Lower leg skin (tissue), 3 donors: ENCODE data around the gene RFX5.

Experiments used
- CTCF ChIP-seq, 3 donors: fragments of 450-650 bp; IDR thresholded peaks; one replicate each; pipeline ENCODE4 v1.5.1; 2016; ENCODE audit warnings: antibody characterized with exemption in 3 of 3, mild to moderate bottlenecking in 3 of 3, moderate library complexity in 2 of 3
- POLR2A ChIP-seq, 2 donors: fragments of 450-650 bp; IDR thresholded peaks; one replicate each; pipeline ENCODE4 v1.6.1; 2016 to 2017; ENCODE audit warnings: antibody characterized with exemption in 2 of 2, mild to moderate bottlenecking in 1 of 2, moderate library complexity in 1 of 2

DNA sequence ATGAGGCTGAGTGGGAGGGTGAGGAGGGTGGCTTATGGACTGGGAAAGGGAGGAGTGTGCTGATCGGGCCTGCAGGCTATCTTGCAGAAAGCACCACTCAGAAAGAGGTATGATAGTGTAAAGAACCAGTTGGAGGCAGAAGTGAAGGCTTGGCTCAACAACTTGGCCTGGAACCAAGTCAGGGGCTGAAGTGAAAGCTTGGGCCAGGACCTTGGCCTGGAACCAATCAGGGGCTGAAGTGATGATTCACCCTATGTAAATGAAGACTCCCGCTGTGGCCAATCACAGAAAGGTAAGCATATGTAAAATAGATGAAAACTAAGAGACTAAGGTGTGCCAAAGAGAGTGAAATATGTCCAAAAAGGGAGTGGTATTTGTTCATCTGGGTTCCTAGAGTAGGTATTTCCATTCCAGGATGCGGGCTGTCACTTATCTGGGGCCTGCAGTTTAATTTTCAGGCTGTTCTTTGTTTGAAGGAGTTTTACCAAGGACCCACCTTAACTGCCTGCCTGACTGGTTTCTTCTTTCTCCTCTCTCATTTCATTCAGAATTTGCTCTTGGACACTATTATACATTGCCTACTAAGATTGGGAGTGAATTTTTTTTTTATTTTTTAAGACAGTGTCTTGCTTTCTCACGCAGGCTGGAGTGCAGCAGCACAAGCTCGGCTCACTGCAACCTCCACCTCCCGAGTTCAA is 5.1 kb upstream of the RFX5 start:
- no peak for TF ChIP-seq CTCF (IDR thresholded peaks at IDR 0.05)
- TF ChIP-seq POLR2A (IDR thresholded peaks at IDR 0.05), result no peak
